Measurements from ENCODE around the gene ABCC4. TPM values are rescaled to one million over a fixed set of nuclear protein-coding genes. Genes with fewer than 3 reads are reported as not detected.

ABCC4 gene
- total RNA-seq, 2 donors from 2014 or later = 119 to 144 TPM

DNA sequence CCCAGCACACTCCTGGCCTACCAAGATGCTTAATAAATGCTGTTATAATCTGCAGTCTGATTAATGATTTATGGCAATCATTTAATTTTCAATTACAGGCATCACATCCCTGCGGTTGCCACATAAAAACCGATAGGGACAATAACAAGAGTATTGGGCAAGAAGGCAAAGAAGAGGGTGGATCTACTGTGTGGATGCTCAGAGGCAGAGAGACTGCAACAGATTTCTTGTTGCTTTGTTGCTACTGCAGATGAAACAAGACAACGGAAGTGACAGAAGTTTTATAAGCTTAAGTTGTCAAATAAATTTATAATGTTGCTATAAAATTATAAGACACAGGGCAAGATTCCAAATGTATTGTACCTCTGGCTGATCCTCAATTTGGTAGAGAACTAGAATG is 154.8 kb downstream of the ABCC4 start:
- H3K27ac ChIP-seq (ENCODE audit: low read depth, low read length) = no peak overlapping the region
- no peak overlapping the region for H3K9ac ChIP-seq (ENCODE audit: extremely low read depth, low read length, poor library complexity, severe bottlenecking)
- DNase-seq = no peak
- H3K36me3 ChIP-seq (ENCODE audit: control insufficient read depth, insufficient read depth, low read length) = peaks cover 38% of the 10 kb centered on the region
- H3K9me3 Mint-ChIP-seq = no peaks in the 10 kb centered on the region
- H3K27me3 Mint-ChIP-seq (ENCODE audit: insufficient read depth) = peaks cover 5% of the 10 kb centered on the region
- WGBS, 2 experiments (ENCODE audit: insufficient coverage in 1 of 2, insufficient read length in 1 of 2) = 88 to 100% methylated on average over 2 to 3 of the region's 3 CpGs
- no peaks in the 10 kb centered on the region for H3K27me3 ChIP-seq (ENCODE audit: control insufficient read depth, insufficient read depth, low read length, poor library complexity, severe bottlenecking)
- no peak overlapping the region for H3K27ac Mint-ChIP-seq
- H3K4me1 Mint-ChIP-seq = peaks cover 20% of the 10 kb centered on the region
- no peak overlapping the region for H3K4me3 Mint-ChIP-seq
- H3K36me3 Mint-ChIP-seq (ENCODE audit: low read depth) = peaks cover 71% of the 10 kb centered on the region
- TF ChIP-seq CTCF (conservative IDR thresholded peaks at IDR 0.05) = no peak
- H3K9me3 ChIP-seq (ENCODE audit: control insufficient read depth, low read length) = peaks cover 4% of the 10 kb centered on the region
- H3K4me1 ChIP-seq (ENCODE audit: control insufficient read depth, insufficient read depth, low read length) = peaks cover 5% of the 10 kb centered on the region
- no peak overlapping the region for H3K4me3 ChIP-seq (ENCODE audit: low read length)

- no peak overlapping the region for H3K27ac ChIP-seq (ENCODE audit: low read depth, low read length)
- WGBS, 2 experiments (ENCODE audit: insufficient coverage in 1 of 2, insufficient read length in 1 of 2) = 97 to 100% methylated on average over 1 to 3 of the region's 3 CpGs
- no peak for DNase-seq
- no peak overlapping the region for H3K9ac ChIP-seq (ENCODE audit: extremely low read depth, low read length, poor library complexity, severe bottlenecking)
- H3K27me3 ChIP-seq (ENCODE audit: control insufficient read depth, insufficient read depth, low read length, poor library complexity, severe bottlenecking) = no peaks in the 10 kb centered on the region
- no peak for TF ChIP-seq CTCF (conservative IDR thresholded peaks at IDR 0.05)
- H3K4me1 ChIP-seq (ENCODE audit: control insufficient read depth, insufficient read depth, low read length) = peaks cover 5% of the 10 kb centered on the region
- no peak overlapping the region for H3K27ac Mint-ChIP-seq
- H3K9me3 ChIP-seq (ENCODE audit: control insufficient read depth, low read length) = peaks cover 4% of the 10 kb centered on the region
- peaks cover 71% of the 10 kb centered on the region for H3K36me3 Mint-ChIP-seq (ENCODE audit: low read depth)
- H3K4me3 ChIP-seq (ENCODE audit: low read length) = no peak overlapping the region
- no peaks in the 10 kb centered on the region for H3K9me3 Mint-ChIP-seq
- peaks cover 2% of the 10 kb centered on the region for H3K27me3 Mint-ChIP-seq (ENCODE audit: insufficient read depth)
- H3K36me3 ChIP-seq (ENCODE audit: control insufficient read depth, insufficient read depth, low read length) = peaks cover 38% of the 10 kb centered on the region
- no peak overlapping the region for H3K4me3 Mint-ChIP-seq
- H3K4me1 Mint-ChIP-seq = peaks cover 19% of the 10 kb centered on the region
Observed at GRCh38 chr13:95145587-95145986, 155.7 kb downstream of the ABCC4 start.

GRCh38 chr13:95140502-95140901 is 160.7 kb downstream of the ABCC4 start:
- H3K36me3 Mint-ChIP-seq (ENCODE audit: low read depth) = peaks cover 78% of the 10 kb centered on the region
- H3K27ac Mint-ChIP-seq = no peak overlapping the region
- peaks cover 3% of the 10 kb centered on the region for H3K9me3 ChIP-seq (ENCODE audit: control insufficient read depth, low read length)
- no peaks in the 10 kb centered on the region for H3K27me3 Mint-ChIP-seq (ENCODE audit: insufficient read depth)
- WGBS, 2 experiments (ENCODE audit: insufficient coverage in 1 of 2, insufficient read length in 1 of 2) = 97 to 98% methylated on average over 3 of the region's 3 CpGs
- H3K9ac ChIP-seq (ENCODE audit: extremely low read depth, low read length, poor library complexity, severe bottlenecking) = no peak overlapping the region
- H3K36me3 ChIP-seq (ENCODE audit: control insufficient read depth, insufficient read depth, low read length) = peaks cover 50% of the 10 kb centered on the region
- H3K27ac ChIP-seq (ENCODE audit: low read depth, low read length) = no peak overlapping the region
- no peak for DNase-seq
- H3K4me1 ChIP-seq (ENCODE audit: control insufficient read depth, insufficient read depth, low read length) = no peaks in the 10 kb centered on the region
- H3K4me1 Mint-ChIP-seq = peaks cover 2% of the 10 kb centered on the region
- H3K4me3 Mint-ChIP-seq = no peak overlapping the region
- no peak overlapping the region for H3K4me3 ChIP-seq (ENCODE audit: low read length)
- H3K27me3 ChIP-seq (ENCODE audit: control insufficient read depth, insufficient read depth, low read length, poor library complexity, severe bottlenecking) = no peaks in the 10 kb centered on the region
- no peaks in the 10 kb centered on the region for H3K9me3 Mint-ChIP-seq
- no peak for TF ChIP-seq CTCF (conservative IDR thresholded peaks at IDR 0.05)
